Psoas muscle (tissue), 8 donors: ENCODE measurements around the gene ESPN. TPM values are rescaled to one million over a fixed set of nuclear protein-coding genes. Genes with fewer than 3 reads are reported as not detected.

Source experiments
- ATAC-seq, 4 donors: fragments of 200-7000 bp; cut with Tn5 transposase; one replicate each; pipeline ENCODE4 v1.9.1; 2020; ENCODE audit warnings: moderate library complexity in 3 of 4, mild to moderate bottlenecking in 2 of 4
- DNase-seq, 2 donors: peaks; one replicate each; pipeline ENCODE4 v3.0.0-alpha.2; 2020
- H3K27ac ChIP-seq: fragments of 200-600 bp; one replicate; pipeline ENCODE4 v1.8.0; 2022
- H3K27me3 ChIP-seq, 3 donors: fragments of 200-600 bp in 1 of 3; one replicate each; pipeline versions ENCODE4 v1.6.1 to v1.8.0; 2013 to 2022; ENCODE audit warnings: low read length in 2 of 3, mild to moderate bottlenecking in 2 of 3, moderate library complexity in 1 of 3; ENCODE audit not compliant: insufficient read depth in 3 of 3
- H3K36me3 ChIP-seq, 2 donors: fragments of 200-600 bp in 1 of 2; one replicate each; pipeline versions ENCODE4 v1.6.1 to v1.8.0; 2013 to 2022; ENCODE audit warnings: low read depth in 1 of 2, mild to moderate bottlenecking in 1 of 2, moderate library complexity in 1 of 2; ENCODE audit not compliant: insufficient read depth in 1 of 2
- H3K4me1 ChIP-seq: fragments of 200-600 bp; one replicate; pipeline ENCODE4 v1.8.0; 2022
- H3K4me3 ChIP-seq: fragments of 200-600 bp; one replicate; pipeline ENCODE4 v1.8.0; 2022; ENCODE audit warnings: mild to moderate bottlenecking
- H3K9me3 ChIP-seq: fragments of 200-600 bp; one replicate; pipeline ENCODE4 v1.8.0; 2022
- CTCF ChIP-seq: fragments of 200-600 bp; IDR thresholded peaks from one replicate; pipeline ENCODE4 v1.8.0; 2022; ENCODE audit warnings: antibody characterized with exemption
- WGBS, 3 donors: extraction: QIAGEN DNeasy Blood & Tissue Kit; methylation state at CpG; one replicate each; pipeline versions ENCODE4 v1.1.6 to v1.1.7; 2013; 5-methylcytosine and 5-hydroxymethylcytosine counted together
- intact Hi-C, 2 donors: fragments of 100-400 bp; cut with DNase I; formaldehyde crosslinking; loops; one replicate each; pipeline versions ENCODE4 v1.11.0 to v1.14.2; 2022
- polyA plus RNA-seq, 3 donors: library from polyadenylated mRNA; stranded (reverse); fragments of 200-250 nt; gene quantifications; one replicate each; pipeline ENCODE4 v1.2.3, GENCODE V29; 2013
- total RNA-seq, 4 donors: library from RNA; stranded (reverse); fragmentation: NEBNext Ultra II Directional in 2 of 4; extraction: Animal tissue kit (Norgen Biotek cat#: 25700) in 2 of 4; gene quantifications; one replicate each; pipeline versions ENCODE4 v1.2.1 to v1.2.4, GENCODE V29; 2021 to 2023
- donor health status: healthy with polysubstance abuse.
- donor health status: DM: no; HTN: no; CAD: no; lungs with moderate emphysema.
- donor health status: Bipolar disorder and iron deficiency.
- donor health status: healthy.
- donor health status: DM: yes; HTN: yes; CAD: no.
- donor health status: DM: no; HTN: no; CAD: no.
- donor health status: DM: no; HTN: no; CAD: no.
- donor health status: DM: yes; HTN: yes; CAD: no.

ESPN gene
- total and polyA plus RNA-seq, 7 donors: 0.12 TPM; not detected in 6

DNA sequence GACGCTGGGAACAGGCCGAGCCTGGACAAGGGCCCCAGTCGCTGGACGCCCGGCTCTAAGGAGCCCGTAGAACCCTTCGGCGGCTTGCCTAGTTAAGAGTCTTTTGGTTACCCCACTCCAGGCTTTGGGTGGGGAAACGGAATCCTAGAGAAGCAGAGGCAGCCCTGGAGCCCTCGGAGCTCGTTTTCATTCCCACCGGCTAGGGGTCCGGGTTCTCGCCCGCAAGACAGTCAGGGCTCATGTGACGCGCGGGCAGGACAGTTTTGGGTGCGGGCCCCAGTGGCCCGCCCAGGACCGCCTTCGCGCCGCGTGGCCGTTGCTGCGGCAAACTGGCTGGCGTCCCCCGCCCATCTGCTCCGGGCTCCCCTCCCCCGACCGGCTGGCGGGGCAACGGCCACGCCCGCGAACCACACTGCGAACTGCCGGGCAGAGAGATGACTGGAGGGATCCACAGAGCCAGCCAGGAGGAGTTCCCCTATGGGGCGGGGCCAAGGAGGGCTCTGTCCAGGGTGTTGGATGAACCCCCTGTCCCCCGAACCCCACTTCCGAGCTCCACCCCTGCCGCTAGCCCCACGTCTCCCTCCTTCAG is 4.0 kb upstream of the ESPN start:
- Histone ChIP-seq H3K36me3 (no peaks in the 10 kb centered on the region), H3K9me3 (no peaks in the 10 kb centered on the region), H3K27ac (no peak overlapping the region), H3K27me3 (peaks cover 0 to 97% (median 55%) of the 10 kb centered on the region in 3 donors), H3K4me3 (peak overlapping the region; percentile 55), H3K4me1 (peaks cover 21% of the 10 kb centered on the region)
- ATAC-seq (no peak), DNase-seq (no peak)
- 5 to 6% (median 6%) methylated on average over 37 to 44 of the region's 44 CpGs for WGBS, 3 donors
- TF ChIP-seq CTCF: no peak
- intact Hi-C loops: no loop called here

DNA sequence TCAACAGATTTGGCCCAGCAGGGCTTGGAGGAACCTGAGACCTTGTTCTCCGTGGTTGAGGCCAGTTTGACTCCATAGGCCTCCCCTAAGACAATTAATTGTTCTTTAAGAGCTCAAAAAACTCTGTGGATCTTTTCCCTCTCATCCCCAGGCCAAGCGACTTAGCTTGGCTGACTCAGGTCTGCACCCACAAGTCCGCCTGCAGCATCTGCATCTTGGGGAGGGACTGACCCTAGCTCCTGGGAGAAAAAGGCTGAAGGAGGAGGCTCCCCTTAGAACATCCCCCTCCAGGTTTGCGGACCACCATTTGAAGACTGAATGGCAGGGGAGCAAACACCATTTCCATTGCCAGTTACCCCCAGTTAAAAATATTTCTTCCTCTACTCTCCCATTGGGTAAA is 3.3 kb upstream of the ESPN start:
- Histone ChIP-seq H3K4me1 (peaks cover 21% of the 10 kb centered on the region), H3K27me3 (peaks cover 0 to 97% (median 58%) of the 10 kb centered on the region in 3 donors), H3K9me3 (no peaks in the 10 kb centered on the region), H3K4me3 (no peak overlapping the region), H3K27ac (no peak overlapping the region), H3K36me3 (no peaks in the 10 kb centered on the region)
- ATAC-seq (no peak), DNase-seq (no peak)
- intact Hi-C loops: no loop called here
- 49 to 76% (median 74%) methylated on average over 4 of the region's 4 CpGs for WGBS, 3 donors
- no peak for TF ChIP-seq CTCF

DNA sequence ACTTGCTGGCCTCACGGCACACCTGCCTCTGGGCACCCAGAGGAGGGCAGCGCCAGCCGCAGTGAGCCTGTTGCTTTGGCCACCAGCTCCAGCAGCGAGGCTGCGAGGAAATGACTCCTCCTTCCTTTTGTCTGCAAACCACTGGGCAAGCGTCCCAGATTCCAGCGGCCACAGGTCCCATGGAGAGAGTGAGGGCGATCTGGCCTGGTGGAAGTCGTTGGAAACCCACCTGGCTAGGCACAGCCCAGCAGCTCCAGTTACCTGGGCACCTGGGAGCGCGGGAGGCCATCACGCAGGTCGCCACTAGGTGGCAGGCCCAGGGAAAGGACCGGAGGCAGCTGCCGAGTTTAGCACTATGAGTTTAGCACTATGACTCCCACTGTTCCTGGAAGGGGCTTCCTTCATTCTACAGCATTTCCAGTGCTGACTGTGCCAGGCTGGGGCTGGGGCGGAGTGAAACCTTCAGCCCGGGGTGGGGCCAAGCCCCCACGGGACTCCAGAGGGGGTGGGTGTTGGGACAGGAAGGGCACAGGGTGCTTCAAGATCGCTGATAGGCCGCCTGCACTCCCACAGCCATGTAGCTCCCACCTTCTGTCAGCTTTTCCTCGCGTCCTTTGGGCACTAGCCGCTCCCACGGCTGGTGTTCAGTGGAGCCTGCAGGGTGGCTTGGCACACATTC is 1.1 kb upstream of the ESPN start:
- peak; percentile 46 for TF ChIP-seq CTCF
- intact Hi-C loops: no loop called here
- Histone ChIP-seq H3K4me1 (peaks cover 21% of the 10 kb centered on the region), H3K27me3 (peaks cover 0 to 95% (median 44%) of the 10 kb centered on the region in 3 donors), H3K4me3 (no peak overlapping the region), H3K36me3 (no peaks in the 10 kb centered on the region), H3K9me3 (no peaks in the 10 kb centered on the region), H3K27ac (no peak overlapping the region)
- 2 to 10% (median 6%) methylated on average over 19 to 24 of the region's 24 CpGs for whole genome bisulfite sequencing, 3 donors
- ATAC-seq (peak; percentile 30 to 67 (median 57)), DNase-seq (no peak)

- TF ChIP-seq CTCF: no peak
- ATAC-seq (no peak), DNase-seq (no peak)
- Histone ChIP-seq H3K36me3 (no peaks in the 10 kb centered on the region), H3K9me3 (no peaks in the 10 kb centered on the region), H3K27ac (no peak overlapping the region), H3K4me3 (no peak overlapping the region), H3K4me1 (peaks cover 19% of the 10 kb centered on the region), H3K27me3 (peaks cover 0 to 93% (median 38%) of the 10 kb centered on the region in 3 donors)
- WGBS, 3 donors: 2 to 5% (median 3%) methylated on average over 31 to 35 of the region's 35 CpGs
- intact Hi-C loops: no loop called here
Measured at GRCh38 chr1:6424000-6424565, 493 bp upstream of the ESPN start.
